ENCODE measurements around the gene TBC1D1.

TBC1D1 gene

DNA sequence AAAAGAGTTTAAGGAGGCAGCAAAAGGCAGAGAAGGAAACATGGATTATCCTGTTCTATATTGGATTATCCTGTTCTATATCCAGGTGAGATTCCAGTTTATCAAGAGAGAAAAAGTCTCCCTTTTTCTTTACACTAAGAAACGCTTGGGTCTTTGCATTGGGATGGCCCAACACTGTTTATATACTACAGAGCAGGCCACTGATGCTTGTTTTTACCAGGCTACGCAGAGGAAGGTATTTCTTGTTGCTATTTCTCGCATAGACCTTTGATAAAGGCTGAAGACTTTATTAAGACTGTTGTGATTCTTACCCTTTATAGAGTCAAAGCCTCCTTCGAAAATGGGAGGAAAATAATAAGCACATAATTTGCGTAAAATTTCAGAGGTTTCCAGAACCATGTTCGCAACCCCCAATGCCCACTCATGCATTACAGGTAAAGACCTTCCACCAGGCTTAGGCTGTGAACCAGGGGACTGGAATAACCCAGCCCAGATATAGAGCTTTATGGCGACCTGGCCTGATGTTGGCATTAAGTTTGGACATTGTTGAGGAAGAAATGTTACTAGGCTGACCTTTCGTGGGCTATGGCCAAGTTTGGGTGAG is 287.6 kb downstream of the TBC1D1 start:
- no peak for DNase-seq

DNA sequence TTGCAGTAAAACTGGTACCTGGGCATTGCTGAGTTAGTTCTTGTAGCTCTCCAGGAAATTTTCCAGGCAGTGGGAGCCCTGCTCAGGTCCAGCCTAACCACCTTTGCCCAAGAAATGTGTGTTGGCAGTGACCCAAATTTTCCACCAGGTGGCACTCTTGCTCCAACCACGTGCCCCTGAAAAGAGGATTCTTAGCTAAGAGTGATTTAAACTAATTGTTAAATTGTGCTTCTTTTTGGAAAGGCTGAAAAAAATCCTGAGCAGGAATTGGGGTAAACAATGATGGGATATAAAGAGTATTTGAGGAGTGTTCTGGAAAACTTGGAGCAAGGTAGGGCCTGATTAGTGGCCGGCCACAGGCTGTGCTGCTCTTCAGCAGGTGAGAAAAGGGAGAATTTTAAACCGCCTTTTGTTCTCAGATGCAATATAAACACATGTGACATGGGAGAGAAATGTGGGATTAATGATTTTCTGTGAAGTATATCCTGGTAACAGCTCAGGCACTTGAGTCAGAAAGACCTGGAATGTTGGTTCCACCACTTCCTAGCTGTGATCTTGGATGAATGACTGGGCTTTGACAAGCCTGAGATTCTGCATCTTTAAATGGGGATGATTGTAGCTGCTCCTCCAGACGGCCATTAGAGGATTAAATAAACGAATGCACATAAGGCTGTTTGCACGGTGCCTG is 288.9 kb downstream of the TBC1D1 start:
- peak; percentile 78 for DNase-seq

DNA sequence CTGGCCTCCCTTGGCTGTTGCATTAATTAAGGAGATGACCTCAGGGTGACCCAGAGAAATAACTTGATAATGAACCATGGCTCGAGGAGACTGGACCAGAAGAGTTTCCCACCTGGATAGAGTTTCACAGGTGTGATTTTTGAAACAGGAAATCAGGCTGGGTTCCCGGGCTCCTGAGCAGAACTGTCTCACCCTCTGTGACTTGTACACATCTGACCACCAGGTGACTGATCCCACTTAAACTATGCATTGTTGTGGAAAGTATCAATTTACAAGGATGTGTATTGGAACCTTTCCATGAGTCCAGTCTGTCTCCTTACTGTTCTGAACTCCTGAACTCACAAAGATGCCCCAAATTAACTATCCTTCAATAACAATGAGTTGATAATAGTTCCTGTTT is 289.6 kb downstream of the TBC1D1 start:
- DNase-seq = no peak

DNA sequence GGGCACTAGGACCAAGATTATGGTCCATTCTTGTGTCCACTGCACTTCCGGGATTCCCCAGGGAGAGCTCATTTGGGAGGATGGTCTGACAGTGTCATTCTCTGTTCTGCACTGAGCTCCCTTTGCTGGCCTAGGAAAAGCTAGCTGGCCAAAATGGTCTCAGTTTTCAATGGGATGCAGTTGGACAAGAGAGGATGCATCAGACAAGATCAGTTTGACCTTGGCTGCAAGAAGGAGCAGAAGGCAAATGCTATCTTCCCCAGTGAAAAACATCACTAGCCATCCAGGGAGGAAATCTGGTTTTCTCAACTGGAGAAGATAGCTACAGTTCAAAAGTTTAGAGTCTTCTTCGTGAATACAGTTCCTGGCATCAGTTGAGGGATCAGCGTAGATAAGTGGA is 290.4 kb downstream of the TBC1D1 start:
- no peak for DNase-seq

DNA sequence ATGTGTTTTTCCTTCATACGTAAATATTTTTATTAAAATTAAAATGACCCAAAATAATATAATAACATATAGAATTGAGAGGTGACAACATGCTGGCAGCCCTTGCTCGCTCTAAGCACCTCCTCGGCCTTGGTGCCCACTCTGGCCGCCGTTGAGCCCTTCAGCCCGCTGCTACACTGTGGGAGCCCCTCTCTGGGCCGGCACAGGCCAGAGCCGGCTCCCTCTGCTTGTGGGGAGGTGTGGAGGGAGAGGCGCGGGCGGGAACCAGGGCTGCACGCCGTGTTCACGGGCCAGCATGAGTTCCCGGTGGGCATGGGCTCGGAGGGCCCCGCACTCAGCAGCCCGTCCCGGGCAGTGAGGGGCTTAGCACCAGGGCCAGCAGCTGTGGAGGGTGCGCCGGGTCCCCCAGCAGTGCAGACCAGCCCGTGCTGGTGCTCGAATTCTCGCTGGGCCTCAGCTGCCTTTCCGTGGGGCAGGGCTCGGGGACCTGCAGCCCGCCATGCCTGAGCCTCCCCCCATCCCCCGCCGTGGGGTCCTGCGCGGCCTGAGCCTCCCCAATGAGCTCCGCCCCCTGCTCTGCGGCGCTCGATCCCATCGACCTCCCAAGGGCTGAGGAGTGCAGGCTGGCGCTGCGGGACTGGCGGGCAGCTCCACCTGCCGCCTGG is 291.6 kb downstream of the TBC1D1 start:
- DNase-seq = no peak

DNA sequence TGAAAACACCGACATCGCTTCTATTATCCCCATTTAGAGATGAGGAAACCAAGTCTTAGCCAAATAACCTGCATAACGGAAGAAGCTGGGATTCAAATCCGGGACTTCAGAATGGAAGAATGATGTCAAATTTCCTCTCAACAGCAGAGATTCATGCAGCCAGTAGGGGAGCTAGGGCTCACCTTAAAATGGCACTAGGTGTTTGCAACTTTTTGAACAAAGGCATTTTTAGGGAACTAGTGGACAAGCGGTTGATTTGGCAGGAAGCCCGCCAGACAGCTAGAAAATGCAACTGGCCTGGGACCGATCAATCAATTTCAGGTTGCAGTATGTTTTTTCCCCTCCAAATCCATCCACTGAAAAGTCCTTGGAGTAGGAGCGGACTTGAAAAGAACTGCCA is 293.5 kb downstream of the TBC1D1 start:
- no peak for DNase-seq

DNA sequence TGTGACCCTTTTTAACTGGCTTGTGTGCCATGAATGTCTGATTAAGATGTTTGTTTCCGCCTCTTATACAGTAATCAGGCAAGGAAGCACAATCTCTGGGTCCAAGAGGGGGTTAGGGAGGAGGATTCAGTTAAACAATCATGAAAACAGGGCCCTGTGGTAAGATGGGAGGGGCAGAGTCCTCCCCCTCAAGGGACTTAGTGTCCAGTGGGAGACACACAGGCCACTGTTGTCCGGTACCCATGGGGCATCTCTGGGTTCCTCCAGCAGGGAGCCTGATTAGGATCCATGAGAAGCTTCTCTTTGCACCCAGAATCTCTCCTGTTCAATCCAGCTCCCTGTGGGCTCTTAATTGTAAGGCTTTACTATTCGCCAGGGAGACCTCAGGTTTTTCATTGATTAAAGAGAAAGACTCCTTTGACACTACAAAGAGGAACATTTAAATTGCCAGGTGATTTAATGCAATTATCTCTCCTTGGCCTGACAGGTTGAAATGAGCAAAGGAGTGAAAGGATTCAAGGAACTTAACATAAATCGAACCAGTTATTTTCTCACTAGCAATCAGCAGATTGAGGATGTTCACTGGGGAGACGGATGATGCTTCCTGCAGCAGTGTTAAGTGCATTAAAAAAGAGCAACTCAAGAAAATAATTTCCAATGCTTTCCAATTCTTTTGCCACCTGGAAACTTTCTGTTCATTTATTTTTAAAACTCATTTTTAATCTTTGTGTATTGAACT is 294.7 kb downstream of the TBC1D1 start:
- DNase-seq = no peak

DNA sequence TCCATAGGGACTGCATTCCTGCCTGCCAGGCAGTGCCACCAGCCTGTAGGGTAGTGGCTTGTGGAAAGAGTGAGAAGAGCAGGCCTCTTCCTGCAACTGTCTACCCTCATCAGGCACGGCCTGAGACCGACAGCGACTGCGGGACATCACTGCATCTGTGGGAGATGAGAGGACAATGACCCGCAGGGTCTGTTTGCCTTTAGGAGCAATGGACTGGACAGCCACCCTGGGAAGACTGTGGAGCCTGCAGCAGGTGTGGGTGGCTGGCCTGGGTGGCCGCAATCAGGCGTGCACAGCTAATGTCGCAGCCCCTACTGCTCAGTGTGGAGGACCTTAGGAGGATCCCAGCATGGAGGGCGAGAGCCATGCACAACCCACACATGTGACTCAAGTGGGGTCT is 297.3 kb downstream of the TBC1D1 start:
- DNase-seq = no peak

DNA sequence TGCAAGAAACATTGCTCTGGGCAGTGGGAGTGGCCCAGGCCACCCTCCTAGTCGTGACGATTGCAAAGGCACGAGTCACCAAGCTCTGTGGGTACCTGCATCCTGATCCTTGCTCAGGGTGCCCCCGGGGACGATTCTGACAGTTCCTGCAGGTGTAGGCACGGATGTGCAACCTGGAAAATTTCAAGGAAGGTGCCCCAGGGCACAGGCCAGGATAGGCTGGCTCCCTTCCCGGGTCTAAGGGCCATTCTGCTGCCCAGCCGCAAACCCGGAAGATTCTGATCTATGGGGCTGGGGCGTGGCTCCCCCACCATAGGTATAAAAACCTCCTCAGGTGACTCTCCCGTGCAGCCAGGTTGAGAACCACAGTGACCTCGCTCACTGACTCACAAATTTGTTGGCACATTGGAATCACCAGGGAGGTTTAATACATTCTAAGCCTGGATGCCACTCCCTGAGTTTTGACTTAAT is 297.8 kb downstream of the TBC1D1 start:
- no peak for DNase-seq

Data from CD4-positive, alpha-beta T cell treated with Interleukin-4 for 4 hours (primary cell).